Stimulated activated CD4-positive, alpha-beta T cell treated with anti-CD3 and anti-CD28 coated beads, Interleukin-15, amount 100 ng/mL, for 24 hours (primary cell): ENCODE measurements around the gene PTH1R.

ENCODE experiments used
- DNase-seq: peaks from one replicate; pipeline ENCODE4 v3.0.0-alpha.2; 2020

Gene PTH1R

GRCh38 chr3:46934072-46934471 lies 56.6 kb downstream of the PTH1R start:
- DNase-seq = no peak

GRCh38 chr3:46934498-46935167 lies 57.1 kb downstream of the PTH1R start:
- no peak for DNase-seq

GRCh38 chr3:46935168-46935858 lies 57.8 kb downstream of the PTH1R start:
- no peak for DNase-seq

- DNase-seq = no peak
Observed at GRCh38 chr3:46935989-46936558, 58.6 kb downstream of the PTH1R start.

- no peak for DNase-seq
Observed at GRCh38 chr3:46936733-46937250, 59.3 kb downstream of the PTH1R start.

GRCh38 chr3:46938118-46938517 lies 60.6 kb downstream of the PTH1R start:
- DNase-seq = no peak

- DNase-seq = no peak
Observed at GRCh38 chr3:46939578-46940445, 62.3 kb downstream of the PTH1R start.

GRCh38 chr3:46942076-46942475 lies 64.6 kb downstream of the PTH1R start:
- no peak for DNase-seq

GRCh38 chr3:46942481-46943236 lies 65.1 kb downstream of the PTH1R start:
- no peak for DNase-seq

GRCh38 chr3:46943237-46944187 lies 66.0 kb downstream of the PTH1R start:
- DNase-seq = no peak

- DNase-seq = no peak
Observed at GRCh38 chr3:46944191-46944590, 66.7 kb downstream of the PTH1R start.

GRCh38 chr3:46946416-46946815 lies 68.9 kb downstream of the PTH1R start:
- no peak for DNase-seq

GRCh38 chr3:46946856-46947545 lies 69.5 kb downstream of the PTH1R start:
- DNase-seq = peak; percentile 72

- DNase-seq = no peak
Observed at GRCh38 chr3:46947546-46947901, 70.0 kb downstream of the PTH1R start.

GRCh38 chr3:46947981-46948791 lies 70.7 kb downstream of the PTH1R start:
- peak; percentile 72 for DNase-seq

GRCh38 chr3:46948830-46949671 lies 71.5 kb downstream of the PTH1R start:
- no peak for DNase-seq

- DNase-seq = no peak
Observed at GRCh38 chr3:46950177-46950576, 72.7 kb downstream of the PTH1R start.

GRCh38 chr3:46950650-46951241 lies 73.2 kb downstream of the PTH1R start:
- no peak for DNase-seq
